ENCODE results near the gene RPS6KA5.
"Not testable (repeated sequence)": the region's sequence is repeated elsewhere in the genome, so short reads cannot be mapped to it uniquely, and the experiment has no call there.

Gene RPS6KA5

DNA sequence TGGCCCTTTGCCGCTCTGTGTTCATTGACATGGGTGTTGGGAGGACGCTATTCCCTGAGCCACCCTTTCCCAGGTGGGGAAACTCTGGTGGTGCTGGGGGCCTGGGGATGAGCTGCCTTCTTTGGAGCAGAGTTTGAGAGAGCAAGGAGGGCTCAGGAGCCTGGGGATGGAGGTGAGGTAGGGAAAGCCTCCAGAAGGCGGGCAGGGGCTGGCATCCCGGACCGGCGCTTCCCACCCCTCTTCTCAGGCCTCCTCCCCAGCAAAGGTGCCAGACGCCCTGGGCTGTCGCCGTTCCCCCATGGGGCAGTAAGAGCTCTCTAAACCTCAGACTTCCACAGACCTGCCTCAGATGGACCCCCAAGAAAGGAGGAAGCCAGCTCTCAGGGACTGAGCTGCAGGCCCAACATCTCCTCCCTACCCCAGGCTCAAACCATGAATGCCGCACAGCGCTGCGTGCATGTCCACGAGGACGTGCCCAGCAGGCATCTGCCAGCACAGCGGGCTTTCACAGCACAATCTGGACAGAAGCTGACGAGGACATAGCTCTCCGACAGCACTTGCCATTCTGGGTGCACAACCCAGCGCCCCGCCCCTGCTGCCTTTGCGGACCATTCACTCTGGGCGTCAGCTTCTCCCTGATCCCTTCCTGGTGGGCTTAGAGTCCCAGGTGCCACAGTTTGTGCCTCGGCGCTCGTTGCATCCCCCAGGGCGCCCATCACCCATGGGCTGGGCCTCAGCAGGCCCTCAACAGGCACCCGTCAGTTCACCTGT, 229.3 kb downstream of the RPS6KA5 start:
- no peak for DNase-seq (ENCODE audit: low spot score)

DNA sequence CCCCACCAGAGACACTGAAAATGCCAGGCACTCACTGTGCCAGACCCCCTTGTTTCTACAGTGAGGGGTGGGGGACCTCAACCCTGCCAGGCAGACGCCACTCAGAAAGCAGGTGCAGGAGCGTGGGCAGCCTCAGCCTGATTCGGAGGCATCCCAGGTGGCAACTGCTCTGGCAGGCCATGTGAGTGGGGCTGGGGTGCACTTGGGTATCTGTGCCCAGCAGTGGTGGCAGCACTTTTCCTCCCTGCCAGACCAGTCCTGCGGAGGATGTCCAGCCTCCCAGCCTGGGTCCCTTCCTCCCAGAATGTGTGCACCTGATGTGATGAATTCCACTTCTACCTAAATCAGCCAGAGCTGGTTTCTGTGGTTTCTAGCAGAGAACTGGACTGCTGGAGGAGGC, 230.8 kb downstream of the RPS6KA5 start:
- DNase-seq (ENCODE audit: low spot score): no peak

DNA sequence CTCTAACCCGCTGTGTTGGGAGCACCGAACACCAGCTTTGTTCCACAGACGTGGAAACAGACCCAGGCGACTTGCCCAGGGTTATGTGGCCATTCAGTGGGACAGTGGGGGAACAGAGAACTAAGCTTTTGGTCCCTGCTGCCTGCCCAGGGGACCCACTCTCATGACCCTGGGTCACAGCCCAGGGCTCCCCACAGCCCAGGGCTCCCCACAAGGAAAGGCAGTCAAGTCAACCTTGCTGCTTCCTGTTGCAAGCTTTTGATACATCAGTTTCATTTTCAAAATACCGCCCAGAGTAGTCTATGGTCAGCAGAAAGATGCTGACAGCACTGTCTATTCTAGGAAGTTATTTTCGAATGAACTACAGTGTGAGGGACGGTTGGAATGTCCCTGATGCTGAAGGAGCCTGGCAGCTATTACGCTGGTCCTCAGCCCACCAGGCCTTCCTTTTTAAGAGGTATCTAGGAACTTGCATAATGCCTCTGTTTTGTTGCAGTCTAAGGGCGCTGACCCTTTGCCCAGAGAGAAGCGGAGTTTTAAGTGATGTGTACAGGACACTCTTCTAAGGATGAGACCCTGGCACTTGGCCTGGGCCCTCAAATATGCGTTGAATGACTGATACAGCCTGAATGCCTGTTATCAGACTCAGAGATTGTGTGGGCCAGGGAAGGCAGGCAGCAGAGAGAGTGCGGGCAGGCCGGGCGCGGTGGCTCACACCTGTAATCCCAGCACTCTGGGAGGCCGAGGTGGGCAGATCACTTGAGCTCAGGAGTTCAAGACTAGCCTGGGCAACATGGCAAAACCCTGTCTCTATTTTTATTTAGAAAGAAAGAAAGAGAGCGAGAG, 231.6 kb downstream of the RPS6KA5 start:
- no peak for DNase-seq (ENCODE audit: low spot score)

DNA sequence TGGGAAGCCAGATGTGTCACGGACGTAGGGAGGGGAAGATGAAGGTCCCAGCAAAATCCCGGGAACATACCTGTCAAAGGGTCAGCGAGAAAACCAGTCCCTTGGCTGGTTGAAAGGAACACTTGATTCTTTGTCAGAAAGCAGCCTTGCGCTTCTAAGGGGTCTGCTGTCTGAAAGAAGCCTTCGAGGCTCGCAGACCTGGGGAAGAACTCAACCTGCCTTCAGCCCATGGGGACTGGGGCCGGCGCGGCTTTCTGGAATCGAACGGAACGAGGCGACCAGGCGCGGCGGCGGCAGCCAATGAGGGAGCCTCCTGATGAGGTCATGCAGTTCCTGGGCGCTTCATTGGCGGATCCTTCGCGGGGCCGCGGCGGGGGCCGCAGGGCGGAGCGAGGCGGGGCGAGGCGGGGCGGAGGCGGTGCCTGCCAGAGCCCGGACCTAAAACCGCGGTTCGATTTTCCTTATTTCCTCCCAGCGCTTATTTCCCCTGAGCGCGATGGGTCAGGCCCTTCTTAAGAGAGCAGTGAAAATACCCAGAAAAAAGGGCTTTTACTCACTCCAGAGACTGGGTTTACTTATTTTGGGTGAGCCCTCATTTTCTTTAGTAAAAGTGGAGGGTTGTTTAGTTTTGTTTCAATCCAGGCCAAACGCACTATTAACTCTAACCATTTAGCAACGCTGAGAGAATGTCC, 232.4 kb downstream of the RPS6KA5 start:
- DNase-seq (ENCODE audit: low spot score): peak; percentile 97

DNA sequence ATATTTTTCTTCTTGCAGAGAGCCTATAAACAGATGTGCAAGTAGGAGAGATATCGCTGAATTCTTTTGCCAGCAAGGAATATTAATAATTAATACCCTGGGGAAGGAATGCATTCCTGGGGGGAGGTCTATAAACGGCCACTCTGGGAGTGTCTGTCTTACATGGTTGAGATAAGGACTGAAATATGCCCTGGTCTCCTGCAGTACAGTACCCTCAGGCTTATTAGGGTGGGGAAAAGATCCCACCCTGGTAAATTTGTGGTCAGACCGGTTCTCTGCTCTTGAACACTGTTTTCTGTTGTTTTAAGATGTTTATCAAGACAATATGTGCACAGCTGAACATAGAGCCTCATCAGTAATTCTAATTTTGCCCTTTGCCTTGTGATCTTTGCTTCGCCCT, 236.9 kb downstream of the RPS6KA5 start:
- not testable (repeated sequence) for DNase-seq (ENCODE audit: low spot score)

DNA sequence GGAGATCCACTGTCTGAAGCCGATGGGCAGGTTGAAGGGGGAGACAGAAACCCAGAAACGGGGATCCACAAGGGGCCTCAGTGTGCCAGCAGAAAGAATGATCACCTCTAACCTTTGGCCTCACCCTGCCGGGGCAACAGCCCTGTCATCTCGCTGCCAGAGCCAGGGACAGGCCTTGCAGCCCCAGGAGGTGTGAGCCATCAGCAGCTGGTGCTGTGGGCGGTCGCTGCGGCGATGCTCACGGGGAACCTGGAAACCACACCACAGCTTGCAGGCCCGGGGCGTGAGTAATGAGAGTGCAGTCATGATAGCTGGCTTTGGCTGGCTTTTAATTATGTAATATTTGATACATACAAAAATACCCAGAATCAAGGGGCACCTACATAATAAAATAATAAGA, 239.5 kb downstream of the RPS6KA5 start:
- DNase-seq (ENCODE audit: low spot score): no peak

DNA sequence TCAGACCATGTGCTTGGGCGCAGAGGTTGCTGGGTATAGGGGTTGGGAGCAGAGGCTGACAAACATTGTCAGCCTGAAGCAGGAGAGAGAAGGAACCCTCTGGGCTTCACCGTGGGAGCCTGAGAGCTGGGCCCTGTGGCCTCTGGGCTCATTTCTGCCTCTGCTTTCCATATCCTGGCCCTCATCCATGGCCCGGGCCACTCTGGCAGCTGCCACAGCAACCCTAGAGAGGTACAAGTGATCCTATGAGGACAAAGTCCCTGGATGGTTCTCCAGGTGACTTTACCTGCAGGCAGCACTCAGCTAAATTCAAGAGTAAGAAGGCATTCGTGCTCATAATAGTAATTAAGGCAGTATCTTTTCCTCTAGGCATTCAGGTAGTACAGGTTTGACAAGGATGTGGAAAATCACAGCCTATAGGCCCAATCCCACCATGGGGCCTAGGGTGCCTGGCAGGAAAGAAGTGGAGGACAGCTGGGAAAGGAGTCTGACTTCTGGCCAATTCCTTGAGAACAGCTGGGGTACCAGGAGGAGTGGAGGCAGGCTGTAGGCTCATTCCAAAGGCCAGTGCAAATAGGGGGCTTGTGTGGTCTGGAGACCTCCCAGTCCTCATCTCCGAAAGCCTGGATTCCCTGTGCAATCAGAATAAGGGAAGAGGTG, 240.6 kb downstream of the RPS6KA5 start:
- DNase-seq (ENCODE audit: low spot score): no peak

DNA sequence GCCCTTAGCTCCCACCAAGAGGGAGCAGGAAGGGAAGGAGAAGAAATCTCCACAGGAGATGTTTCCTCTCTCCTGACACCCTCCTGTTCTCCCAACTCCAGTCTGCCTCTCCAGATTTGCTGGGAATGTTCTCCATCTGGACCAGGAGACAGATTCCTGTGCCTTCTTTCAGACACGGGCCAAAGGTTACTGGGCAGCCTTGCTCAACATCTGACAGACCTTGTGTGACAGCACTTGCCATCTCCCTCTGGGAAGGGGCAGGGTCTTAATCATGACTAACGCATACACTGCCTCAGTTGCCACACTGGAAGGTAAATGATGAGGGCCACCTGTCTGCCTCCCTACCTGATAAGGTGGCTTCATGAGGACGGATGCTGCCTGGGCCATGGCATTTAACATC, 241.7 kb downstream of the RPS6KA5 start:
- no peak for DNase-seq (ENCODE audit: low spot score)

DNA sequence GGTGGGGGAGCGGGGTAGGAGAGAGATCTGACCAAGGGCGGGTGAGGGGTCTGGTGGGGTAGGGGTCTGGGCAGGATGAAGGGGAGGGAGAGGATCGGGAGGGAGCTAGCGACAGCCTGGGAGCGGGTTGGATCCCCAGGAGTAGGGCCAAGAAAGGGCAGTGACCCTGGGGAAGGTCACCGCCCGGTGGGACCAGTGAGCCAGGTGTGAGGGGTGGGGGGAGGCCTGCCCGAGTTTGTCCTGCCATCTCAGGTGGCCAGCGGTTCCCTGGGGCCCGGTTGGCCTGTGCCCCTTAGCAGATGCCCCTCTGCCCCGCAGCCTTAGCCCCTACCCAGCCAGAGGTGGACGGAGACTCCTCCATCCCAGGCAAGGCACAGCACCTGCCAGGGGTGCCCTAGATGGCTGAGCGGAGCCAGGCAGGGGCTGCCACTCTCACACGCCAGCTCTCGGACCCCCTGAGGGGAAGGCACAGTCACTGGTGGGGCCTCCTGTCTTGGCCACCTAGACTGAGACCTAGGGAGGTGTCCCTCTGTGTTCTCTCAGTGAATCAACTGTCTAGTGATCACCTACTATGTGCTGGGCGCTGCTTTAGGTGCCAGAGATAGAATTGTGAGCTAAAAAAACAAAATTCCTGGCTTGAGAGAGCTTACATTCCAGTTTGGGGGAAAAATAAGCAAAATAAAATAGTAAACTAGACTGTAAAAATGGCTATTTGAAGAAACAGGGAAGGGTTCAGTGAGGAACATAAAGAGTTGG, 243.6 kb downstream of the RPS6KA5 start:
- DNase-seq (ENCODE audit: low spot score): no peak

DNA sequence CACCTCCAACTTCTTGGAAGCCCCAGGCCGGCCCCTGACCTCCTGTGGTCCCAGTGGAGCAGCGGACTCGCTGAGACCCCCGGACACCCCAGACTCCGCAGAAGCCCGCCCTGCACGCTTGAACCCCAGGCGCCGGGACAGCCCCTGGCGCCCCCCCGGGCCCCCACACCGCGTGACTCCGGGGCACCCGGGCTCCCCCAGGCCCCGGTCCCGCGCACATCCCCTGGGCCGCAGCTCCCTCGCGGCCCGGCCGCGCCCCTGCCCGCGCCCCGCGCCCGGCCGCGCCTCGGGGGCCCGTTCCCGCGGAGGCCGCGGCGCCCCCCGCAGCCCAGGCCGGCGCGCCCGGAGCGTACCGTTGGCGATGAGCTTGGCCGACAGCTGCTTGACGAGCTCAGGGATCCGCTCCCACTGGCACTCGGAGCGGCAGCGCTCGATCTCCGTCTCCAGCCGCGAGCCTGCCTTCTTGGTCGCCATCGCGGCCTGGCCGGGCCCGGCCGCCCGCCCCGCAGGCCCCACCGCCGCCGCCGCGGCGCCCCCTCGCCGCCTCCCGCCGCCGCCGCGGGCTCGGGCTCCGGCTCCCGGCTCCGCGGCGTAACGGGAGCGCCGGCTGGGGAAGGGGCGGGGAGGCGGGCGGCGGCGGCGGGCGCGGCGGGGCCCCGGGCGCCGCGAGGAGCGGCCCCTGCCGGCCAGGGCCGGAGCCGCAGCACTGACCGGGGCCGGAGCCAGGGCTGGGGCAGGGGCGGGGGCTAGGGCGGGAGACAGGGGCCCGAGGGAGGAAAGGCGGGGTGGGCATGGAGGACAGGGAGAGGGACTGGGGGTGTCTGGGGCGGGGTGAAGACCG, 244.4 kb downstream of the RPS6KA5 start, which contains the start of gene TTC7B:
Gene TTC7B (minus strand): TSS at position 609 of the 841 bp plus-strand sequence. CDS start 135 bp downstream, at position 474.
- DNase-seq (ENCODE audit: low spot score): peak; percentile 78

DNA sequence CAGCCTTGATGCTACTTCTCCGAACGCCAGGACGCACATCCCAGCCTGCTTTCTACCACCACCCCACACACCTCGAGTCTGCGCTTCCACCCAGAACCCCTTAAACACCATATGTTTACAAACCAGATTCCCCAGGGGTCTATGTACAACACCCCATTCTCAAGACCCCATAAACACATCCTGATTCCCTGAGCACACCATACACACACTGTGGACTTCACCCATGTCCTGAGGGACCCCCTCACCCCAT, 244.9 kb downstream of the RPS6KA5 start:
- DNase-seq (ENCODE audit: low spot score): no peak

DNA sequence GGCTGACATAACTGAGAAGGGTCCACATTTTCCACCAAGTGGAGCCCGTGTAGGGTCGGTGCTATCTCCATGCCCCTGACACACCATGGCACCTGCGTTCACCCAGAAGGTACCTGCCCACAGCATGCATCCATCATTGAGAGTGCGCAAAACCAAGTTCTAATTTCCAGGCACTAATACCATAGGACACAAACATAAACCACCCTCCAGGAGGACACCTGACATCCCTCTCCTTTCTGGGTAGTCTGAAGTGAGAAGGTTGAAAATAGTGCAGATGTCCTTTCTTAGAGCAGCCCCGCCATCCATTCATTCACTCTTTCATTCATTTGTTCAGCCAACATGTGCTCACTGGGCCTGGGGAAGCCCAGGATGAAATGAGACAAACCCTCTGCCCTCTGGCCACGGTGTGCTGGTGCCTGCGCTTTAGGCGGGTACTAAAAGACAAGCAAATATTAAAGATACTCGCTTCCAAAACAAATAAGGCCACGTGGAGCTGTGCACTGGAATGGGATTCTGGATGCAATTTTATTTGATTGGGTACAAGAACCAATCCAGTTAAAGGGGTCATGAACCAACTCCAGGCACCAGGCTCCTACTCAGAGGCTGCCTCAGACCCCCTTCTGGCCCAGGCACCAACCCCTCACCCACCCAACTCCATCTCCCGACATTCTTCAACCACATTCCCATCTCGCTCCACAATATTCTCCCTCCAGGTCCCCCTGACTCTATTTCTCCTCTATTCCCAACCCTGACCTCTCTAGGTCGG, 245.5 kb downstream of the RPS6KA5 start:
- no peak for DNase-seq (ENCODE audit: low spot score)

DNA sequence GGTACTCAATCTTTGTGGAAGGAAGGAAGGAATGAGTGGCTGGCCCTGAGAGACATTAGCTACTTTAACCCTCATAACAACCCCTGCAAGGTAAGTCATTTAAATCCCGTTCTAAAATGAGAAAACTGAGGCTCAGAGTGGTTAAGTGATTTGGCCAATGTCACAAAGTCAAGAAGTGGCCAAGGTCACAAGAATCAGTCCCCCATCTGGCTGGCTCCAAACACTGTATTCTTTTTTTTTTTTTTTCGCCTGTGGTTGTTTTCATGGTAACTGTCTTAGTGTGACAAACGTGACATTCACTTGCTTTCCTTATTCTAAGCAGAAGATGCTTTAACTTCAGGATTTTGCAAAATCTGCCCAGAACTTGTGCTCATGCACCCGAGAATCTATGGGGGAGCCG, 247.0 kb downstream of the RPS6KA5 start:
- no peak for DNase-seq (ENCODE audit: low spot score)

DNA sequence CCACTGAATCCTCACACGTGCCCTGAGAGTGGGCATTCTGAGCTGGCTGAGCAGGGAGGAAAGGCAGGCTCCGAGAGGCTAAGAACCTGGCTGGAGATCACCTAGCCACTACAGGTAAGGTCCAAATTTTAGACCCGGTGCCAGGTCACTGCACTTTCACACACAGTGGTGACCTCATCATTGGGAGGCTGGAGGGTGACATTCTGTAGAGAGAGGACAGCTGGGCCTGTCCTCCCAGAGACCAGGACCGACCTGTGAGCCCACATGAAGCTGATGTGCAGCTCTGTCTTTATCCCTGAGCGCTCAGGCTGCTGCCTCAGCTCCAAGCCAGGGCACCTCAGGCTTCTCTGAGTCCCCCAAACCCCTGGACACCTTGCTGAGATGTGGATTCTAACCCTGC, 248.3 kb downstream of the RPS6KA5 start:
- no peak for DNase-seq (ENCODE audit: low spot score)

DNA sequence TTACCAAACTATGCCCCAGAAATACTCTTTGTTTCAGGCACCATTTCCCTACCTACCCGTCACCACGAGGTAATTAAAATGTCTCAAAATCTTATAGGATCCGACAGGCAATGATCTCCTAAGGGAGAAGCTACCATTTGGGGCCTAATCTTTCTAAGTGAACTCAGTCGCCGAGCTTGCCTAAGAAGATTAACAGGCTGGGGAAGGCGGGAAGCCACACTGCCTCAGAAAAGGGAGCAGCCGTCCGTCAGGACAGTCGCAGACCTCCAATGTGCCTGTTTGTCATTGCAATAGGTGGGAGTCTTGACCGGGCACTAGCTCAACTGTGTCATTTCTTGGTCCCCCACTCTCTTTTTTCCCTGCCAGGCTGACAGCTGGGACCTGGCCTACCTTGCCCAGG, 248.8 kb downstream of the RPS6KA5 start:
- DNase-seq (ENCODE audit: low spot score): no peak

DNA sequence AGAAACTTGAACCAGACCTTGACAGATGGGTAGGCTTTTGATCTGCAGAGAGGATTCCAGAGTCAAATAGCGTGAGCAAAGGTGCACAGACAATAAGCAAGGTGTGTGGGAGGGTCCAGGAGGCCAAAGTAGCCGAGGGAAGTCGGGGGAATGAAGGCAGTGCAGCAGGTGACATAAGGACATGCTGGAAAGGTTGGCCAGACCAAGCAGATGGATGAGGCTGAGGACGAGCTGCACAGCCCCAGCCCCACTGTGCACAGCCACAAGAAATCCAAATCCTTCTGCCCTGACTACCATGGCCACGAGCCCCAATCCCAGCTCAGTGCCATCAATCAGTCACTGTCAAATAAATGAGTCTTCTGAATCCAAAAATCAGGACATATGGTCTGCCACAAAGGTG, 249.6 kb downstream of the RPS6KA5 start:
- no peak for DNase-seq (ENCODE audit: low spot score)

DNA sequence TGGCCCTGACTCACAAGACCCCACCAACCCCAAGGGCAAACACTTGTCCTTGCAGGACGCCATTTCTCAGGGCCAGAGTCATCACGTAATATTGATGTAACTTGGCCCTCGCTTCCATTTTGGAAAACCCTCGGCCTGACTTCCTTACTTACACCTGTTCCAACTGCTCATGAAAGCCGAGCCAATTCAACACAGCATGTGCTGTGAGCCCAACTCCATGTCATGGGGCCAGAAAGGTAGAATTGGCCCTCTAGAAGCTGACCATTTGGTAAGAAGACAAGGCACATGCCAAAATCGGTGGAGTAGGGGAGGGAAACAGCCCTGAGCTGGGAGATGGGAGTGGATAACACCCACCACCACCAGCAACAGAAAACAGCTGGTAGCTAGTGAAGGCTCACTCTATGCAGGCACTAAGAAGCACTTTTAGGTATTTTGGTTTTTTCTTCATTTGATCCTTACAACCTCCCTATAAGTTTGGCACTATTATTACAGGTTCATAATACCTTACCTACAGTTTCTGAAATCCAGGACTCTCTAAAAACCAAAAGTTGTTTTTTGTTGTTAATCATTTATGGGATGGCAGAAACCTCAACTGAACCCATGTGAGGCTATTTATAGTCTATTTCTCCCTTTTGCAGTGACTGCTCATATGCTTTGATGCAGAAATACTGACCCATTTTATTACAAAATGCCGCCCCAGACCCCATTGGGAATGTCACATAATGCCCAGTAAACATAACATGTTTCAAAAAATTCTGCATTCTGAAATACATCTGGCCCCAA, 250.7 kb downstream of the RPS6KA5 start:
- no peak for DNase-seq (ENCODE audit: low spot score)

DNA sequence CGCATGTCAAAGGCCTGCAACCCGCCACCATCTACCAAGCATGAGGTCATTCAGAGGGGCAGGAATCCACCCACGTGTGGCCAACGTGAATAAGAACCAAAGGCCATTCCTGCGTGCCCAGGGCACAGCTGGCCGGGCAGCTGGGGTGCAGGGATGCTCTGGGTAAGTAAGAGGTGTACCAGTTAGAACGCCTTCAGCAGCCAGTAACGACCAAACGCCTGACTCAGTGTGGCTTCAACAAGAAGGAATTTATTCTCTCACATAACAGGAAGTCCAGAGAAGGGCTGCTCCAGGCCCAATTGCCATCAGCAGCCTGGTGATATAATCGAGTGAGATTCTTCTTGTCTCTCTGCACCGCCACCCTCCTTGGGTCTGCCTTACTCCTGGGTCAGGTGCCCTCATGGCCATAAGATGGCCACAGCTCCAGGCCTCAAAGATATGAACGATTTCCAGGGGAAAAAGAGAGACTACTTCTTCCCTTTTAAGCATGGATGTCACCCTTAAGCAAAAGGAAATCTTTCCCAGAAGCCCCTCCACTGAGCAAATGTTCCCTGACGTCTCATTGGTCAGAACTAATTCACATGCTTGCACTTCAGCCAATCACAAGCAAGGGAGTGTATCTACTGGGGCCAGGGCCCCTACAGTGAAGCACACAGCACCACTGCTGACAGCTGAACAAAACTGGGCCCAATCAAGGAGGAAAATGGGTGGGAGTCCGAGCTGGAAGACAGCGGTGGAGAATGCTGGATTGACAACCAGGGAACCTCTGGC, 251.5 kb downstream of the RPS6KA5 start:
- DNase-seq (ENCODE audit: low spot score): no peak
